Erythroblast (primary cell): ENCODE measurements around the gene ASCL3.

Experiments
- GATA1 ChIP-seq: IDR thresholded peaks from 2 replicates; pipeline ENCODE4 v1.6.1; 2011; ENCODE audit warnings: low read depth, mild to moderate bottlenecking, control low read depth, low read length, moderate library complexity
- POLR2A ChIP-seq: IDR thresholded peaks from 2 replicates; pipeline ENCODE4 v1.6.1; 2011; ENCODE audit warnings: mild to moderate bottlenecking, low read length

- no peak for TF ChIP-seq POLR2A
- TF ChIP-seq GATA1 = no peak
These were observed 13.7 kb downstream of the ASCL3 start for GRCh38 chr11:8928981-8929615.
